Activated CD8-positive, alpha-beta memory T cell treated with anti-CD3 and anti-CD28 coated beads, Interleukin-2, amount 50 U/mL, for 1 hour (primary cell): ENCODE data around the gene VPS35.
"Not testable (repeated sequence)": the region's sequence is repeated elsewhere in the genome, so short reads cannot be mapped to it uniquely, and the experiment has no call there.

Experiments used
- DNase-seq: peaks from one replicate; pipeline ENCODE4 v3.0.0-alpha.2; 2020; ENCODE audit errors: extremely low read depth

The VPS35 gene

DNA sequence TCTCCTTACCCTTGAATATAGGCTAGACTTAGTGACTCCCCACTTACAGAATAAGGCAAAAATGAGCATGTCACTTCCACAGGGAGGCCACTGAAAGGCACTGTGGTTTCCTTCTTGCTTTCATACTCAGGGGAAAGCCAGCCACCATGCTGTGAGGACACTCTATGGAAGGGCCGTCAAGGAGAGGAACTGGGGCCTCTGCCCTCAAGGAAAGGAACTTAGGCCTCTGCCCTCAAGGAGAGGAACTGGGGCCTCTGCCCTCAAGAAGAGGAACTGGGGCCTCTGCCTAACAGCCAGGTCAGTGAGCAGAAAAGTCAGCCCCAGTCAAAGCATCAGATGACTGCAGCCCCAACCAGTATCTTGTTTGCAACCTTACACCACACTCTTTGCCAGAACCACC lies 30.1 kb downstream of the VPS35 start:
- no peak for DNase-seq

DNA sequence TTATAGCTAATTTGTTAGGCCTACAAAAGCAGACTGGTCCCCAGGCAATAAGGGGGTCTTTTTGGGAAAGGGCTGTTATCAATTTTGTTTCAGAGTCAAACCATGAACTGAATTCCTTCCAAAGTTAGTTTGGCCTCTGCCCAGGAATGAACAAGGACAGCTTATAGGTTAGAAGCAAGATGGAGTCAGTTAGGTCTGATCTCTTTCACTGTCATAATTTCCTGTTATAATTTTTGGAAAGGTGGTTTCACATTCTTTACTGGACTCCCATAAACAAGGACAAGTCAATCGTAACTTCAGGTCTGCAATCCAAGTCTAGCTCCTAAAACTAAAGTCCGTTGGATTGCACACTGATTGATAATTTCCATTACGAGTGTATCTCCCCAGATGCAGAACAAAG lies 37.7 kb downstream of the VPS35 start:
- DNase-seq: no peak

DNA sequence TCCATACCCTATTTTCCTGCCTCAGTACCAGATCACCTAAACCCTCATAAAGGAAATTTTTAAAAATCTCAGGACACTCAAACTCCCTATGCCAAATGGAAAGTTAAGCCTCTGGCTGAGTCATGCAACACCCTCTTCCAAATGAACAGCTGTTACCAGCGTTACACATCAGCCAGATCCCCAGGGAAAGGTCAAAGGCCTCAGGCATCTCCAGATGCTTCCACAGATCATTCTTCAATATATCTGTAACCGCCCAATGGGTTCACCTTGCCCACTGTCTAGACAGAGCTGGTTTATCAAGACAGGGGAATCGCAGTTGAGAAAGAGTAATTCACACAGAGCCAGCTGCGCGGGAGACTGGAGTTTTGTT lies 38.7 kb downstream of the VPS35 start:
- no peak for DNase-seq

DNA sequence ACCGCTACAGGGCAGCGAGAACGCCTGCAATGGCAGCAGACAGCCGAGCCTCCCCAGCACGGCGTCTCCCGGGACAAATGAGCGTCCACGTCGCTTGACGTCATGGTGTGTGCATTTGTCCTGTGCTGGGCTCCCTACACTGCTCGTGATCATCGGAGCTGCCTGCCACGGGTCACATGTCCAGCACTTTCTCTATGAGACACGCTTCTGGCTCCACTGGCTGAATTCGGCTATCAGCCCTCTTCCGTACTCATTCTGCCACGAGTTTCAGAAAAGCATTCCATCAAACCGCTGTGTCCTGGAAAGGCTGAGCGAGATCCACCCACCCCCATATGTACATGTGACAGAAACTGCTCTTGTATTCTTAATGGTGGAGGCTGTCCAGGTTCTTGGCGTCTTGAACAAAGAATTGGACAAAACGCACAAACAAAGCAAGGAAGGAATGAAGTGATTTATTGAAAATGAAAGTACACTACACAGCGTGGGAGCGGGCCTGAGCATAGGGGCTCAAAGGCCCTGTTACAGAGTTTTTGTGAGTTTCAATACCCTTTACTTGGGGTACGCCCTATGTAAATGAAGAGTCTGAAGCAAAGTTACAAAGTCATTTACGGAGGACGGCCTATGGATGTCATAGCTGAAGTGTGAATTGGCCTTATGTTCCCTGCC lies 39.3 kb downstream of the VPS35 start:
- DNase-seq: no peak

DNA sequence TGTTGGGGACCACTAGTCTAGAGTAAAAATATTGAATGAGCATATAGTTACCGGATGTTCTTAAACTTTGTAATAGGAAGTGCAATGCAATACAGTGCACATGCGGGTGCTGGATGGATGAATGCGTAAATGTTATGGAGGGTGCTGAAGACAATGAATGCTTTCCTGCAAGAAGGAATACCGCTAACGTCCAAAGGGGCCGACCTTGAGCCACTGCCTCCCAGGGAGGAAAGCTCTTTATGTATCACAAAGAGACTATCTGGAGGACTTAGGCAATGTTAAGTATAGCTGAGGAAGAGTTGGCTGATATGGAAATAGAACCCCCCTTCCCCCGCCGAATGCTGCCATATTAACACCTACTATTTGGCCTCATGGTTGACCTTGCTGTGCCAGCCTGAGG lies 40.3 kb downstream of the VPS35 start:
- DNase-seq: no peak

DNA sequence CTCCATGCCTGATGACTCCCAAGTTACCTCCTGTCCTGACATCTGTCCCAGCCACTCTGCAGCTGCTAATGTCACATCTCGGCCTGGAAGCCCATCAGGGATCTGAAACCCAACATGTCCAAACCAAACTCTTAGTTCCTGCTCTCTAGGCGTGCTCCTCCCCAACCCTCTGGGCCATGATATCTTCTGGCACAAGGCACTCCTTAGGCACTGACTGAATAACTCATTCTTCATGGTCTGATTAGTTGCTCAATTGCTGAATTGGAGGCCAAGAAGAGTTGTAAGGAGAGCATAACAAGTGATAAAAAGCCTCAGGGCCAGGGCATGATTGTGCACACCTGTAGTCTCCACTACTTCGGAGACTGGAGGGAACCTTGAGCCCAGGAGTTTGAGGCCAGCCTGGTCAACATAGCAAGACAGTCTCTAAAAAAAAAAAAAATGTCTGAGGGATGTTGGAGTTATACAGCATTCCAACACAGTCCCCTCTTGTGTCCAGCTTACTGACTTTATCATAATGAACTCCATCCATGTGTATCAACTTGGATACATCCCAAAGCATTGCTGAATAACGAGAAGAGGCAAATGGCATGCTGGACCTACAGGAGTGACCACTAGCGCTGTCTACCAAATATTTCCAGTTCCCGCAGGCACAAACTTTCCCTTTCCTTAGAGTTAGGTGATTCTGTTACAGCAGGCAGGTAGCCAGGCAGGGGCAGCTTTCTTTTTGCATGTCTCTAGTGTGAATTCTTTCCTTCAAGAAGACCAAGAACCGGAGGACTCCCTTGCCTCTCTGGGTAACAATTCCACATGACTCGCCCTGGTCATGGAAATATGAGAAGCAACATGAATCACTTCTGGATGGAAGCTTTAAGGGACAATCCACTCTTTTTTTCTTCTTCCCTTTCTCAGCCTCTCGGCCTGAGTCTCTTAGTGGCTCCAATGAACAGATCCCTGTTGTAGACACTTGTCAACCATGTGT lies 49.7 kb downstream of the VPS35 start:
- no peak for DNase-seq

DNA sequence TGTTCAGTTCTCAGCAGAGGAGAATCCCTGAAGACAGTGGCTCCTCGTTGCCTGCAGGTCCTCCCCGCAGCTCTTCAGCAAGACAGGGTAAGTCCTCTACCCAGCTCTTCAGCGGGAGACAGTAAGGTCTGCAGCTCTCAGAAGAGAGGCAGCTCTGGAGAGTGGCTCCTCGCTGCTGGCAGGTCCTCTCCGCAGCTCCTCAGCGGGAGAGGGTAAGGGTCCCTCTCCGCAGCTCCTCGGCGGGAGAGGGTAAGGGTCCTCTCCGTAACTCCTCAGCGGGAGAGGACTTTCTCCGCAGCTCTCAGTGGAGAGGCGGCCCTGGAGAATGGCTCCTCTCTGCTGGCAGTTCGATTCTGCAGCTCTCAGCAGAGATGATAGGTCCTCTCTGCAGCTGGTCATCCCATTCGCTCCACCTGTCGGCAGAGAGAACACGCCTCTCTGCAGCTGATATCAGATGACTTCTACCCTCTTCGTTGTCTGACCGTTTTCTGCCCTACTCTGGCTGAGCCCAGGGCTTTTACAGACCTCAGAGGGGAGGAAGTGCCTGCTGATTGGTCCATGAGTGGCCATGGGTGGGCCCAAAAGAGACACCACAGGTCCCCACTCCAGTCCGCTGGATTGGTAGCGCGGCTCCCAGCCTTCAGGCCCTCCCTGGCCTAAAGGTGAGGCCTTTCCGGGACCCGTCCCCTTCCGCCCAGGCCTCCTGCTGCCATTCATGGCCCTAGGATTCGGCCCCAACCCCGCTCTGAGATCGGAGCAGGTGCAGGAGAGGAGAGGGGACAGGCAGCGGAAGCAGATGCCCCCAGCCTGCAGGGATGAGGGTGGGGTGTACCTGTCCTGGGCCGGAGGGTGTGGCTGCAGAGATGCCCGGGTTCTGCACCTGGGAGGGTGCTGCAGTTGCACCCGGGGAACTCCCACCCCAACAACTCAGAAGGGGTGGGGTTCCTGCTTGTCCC lies 55.9 kb downstream of the VPS35 start:
- no peak for DNase-seq

DNA sequence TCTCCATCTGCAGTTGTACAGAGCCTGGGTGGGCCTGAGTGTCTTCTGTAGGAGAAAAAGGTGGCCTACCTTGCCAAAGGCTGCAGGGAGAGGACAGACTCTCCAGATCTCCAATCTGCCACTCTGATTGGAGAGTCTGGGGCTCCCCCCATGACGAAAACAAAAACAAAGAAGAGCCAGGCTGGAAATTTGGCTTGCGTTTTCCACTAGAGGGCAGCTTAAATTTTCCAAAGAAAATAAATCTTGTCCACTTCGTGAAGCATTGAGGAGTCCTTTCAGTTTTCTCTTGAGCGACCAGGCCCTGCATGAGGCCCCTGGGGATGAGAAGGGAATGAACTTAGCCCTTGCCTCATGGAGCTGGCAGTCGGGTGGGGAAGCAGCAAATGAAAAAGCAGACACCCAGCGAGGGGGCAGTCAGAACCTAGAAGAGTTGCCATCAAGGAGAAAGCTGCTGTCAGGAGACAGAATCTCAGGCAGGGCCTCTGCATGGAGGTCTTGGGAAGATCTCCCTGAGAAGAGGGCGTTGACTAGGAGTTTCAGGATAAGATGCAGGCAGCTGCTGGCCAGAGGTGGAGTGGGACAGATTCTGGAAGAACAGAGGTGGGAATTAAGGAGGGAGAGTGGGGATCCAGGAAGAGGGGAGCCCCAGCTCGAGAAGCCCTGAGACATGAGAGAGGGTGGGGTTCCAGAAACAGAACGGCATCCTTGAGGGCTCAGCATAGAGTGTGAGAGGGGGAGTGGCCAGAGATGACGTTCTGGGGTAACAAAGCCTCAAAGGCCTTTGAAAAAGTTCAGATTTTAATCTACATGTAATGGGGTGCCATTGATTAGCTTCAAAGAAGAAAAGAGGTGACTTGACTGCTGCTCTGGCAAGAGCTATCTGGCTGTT lies 59.4 kb downstream of the VPS35 start:
- DNase-seq: no peak

DNA sequence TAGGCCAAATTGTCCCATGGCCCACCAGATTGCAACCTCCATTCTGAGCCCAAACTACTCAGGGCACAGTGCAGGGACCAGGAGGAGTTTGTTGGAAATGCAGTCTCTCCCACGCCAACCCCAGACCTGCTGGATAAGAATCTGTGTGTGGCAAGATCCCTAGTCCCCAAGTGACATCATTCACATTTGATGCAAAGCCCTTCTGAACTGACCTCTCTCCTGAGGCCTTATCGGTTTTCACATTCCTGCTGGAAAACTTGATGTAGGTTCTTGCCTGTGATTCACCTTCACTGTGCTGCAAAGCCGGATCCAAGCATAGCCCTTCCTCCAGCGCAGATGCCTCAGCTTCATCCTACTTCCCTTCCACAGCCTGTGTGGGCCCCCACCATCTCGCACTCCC lies 61.2 kb downstream of the VPS35 start:
- no peak for DNase-seq

DNA sequence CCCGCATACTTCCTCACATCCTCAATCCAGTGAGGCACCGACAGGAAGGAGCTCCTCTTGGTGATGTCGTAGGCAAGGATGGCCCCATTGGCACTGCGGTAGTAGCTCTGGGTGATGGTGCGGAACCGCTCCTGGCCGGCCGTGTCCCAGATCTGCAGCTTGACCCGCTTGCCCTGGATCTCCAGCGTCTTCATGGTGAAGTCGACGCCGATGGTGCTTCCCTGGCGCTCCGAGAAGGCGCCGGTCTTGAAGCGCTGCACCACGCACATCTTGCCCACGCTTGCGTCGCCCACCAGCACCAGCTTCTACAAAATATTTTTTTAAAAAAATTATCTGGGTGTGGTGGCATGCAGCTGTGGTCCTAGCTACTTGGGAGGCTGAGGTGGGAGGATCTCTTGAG lies 62.3 kb downstream of the VPS35 start:
- DNase-seq: not testable (repeated sequence)

DNA sequence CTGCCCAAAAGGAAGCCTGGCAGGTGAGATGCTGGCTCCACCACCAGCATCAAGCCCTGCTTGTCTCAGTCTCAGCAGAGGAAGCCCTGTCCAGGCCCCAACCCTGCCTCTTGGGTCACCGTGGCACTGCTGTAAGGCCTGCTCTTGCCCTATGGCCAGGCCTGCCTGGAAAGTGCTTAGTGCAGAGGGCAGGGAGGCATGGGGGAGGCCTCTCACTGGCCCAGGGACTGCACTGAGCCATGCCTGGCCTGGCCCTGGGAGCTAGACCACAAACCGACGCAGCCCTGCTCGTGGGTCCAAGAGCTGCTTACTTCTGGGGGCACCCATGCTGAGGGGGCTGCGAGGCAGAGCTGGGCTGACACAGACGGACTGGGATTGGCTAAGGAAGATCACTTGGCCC lies 64.1 kb downstream of the VPS35 start:
- not testable (repeated sequence) for DNase-seq

DNA sequence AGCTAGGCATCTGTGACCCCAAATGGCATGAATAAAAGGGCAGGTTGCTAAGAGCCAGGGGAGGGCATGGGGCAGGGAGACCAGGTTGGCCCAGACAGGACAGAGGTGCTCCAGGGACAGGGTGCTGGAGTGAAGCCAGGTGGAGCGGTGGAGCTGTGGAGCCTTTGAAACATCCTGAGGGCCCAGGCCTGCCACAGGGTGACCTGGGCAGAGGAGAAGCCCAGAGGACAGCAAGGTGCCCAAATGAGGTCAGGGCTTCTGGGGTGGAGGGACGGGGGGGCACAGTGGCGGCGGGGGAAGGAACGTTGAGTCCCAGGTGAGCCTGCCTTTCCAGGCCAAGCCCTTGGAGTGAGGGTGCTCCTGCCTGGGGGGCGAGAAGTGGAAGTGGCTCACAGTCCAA lies 65.3 kb downstream of the VPS35 start:
- DNase-seq: not testable (repeated sequence)

DNA sequence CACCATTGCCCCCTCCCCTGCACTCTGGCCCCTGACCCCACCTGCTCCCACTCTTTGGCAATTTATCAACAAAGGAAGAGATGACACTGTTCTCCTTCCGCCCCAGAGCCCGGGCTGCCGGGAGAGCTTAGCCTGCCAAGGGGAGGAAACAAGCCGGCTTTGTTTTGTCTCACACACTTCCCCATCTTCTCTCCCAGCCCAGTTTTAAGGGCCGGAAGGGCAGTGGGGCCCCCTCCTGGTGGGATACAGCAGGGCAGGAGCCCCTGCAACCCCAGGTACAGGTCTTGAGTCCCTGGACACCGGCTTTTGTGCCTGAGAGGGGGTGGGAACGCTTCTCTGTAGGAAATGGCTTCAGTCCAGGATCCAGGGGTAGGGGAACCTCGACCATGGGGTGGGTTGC lies 65.7 kb downstream of the VPS35 start:
- DNase-seq: not testable (repeated sequence)

DNA sequence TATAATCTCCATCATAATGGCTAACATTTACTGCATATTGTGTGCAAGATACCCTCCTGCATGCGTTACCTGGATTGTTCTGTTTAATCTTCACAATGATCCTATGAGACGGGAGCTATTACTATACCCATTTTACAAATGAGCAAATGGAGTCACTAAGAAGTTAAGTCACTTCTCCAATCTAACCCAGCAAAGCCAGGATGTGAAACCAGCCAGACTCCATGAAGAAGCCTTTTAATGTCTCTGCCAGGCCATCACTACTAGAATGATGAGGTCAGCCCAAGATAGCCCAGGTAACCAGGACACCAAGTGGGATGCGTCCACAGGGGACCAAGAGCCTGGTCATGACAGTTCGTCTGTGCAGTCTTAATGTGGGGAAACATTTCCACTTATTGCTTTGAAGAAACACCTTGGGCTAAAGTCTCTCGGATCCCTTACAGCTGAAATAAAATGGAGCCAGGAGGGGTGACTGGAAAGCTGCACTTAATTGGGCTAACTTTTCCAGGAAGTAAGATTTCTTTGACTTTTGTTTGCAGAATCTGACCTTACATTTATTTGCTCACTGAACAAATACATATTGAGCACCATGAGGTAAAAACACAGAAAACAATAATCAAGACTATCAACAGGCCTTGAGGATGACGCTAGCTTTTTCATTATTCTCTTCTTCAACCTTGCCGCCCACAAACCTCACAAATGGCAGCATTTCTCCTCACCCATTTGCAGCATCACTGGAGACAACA lies 66.9 kb downstream of the VPS35 start:
- no peak for DNase-seq

DNA sequence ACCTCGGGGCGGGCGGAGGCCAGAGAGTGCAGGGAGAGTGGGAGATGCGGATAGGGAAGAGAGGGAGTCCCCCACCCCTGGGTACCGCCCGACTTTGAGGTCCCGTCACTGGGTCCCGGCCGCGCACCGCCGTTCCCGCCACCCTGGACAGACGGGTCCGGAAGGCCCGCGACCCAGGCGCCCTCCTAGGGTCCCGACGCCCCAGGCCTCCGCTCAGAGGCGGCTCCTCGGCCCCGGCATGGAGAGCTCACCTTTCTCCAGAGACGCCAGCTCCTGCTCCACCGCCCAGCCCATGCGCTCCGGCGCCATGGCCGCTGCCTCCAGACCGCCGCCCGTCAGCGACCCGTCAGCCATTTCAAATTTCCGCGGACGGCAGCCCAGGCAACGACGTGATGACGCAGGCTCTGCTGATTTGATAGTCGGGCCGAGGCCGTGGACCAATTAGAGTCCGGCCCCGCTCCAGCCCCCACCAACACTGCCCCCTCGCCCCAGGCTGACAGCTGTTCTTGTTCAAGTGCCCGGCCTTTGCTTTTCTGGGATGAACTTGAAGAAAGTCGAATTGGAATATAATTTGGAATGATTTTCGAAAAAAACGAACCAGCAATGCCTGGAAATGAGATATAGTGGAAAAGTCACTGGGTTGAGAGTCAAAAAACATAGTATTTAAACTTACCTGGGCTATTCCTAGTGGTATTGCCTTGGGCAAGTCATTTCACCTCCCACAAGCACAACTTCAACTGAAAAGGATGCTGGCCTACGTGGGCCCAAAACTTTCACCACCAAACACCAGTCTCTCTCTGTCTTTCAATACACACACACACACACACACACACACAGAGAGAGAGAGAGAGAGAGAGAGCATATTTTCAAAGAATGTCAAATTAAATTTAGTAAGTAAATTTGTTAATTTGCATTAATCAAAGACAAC lies 67.7 kb downstream of the VPS35 start, which contains the start of gene SHCBP1:
SHCBP1 (minus strand) TSS at position 374 of the 928 bp plus-strand sequence; CDS start at position 354, 20 bp downstream.
- DNase-seq: no peak

DNA sequence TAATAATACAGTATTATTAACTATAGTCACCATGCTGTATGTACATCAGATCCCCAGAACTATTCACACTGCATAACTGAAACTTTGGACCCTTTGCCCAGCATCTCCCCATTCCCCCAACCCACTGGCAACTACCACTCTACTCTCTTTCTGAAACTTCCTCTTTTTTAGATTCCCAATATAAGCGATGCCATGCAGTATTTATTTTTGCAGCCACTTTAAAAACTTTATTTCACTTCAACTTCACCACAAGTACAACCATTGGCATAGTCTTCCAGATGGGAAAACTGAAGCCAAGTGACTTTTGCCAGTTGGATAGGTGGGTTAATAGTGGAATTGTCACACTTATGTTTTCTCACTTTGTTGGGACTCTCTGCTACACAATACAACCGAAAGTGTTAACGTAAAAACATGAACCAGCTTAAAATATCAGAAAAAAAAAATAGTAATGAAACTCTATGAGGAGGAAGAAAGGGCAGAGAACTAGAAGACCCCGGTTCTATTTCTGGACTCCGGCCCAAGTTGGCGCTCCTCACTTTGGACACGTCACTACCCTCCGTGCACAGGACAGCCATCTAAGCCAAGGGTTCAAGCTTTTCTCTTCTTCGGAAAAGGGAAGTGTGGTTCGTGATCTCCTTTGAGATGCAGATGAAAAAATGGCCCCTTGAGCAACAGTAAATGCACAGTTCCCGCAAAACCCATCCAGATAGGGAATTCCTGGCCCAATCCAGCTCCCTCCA lies 68.5 kb downstream of the VPS35 start:
- DNase-seq: no peak

DNA sequence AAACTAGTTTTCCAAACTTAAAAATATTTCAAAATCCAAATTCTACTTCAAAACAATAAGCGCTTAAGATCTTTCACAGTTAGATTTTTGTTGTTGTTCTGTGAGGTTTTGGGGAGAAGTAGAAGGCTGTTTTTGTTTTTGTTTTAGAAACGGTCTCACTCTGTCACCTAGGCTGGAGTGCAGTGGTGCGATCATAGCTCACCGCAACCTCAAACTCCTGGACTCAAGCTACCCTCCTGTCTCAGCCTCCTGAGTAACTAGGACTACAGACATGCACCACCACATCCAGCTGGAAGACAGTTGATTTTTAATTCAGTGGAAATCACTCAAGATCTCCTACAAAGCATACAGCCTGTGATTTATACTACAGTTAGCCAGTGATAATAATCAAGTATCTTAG lies 70.5 kb downstream of the VPS35 start:
- DNase-seq: no peak

DNA sequence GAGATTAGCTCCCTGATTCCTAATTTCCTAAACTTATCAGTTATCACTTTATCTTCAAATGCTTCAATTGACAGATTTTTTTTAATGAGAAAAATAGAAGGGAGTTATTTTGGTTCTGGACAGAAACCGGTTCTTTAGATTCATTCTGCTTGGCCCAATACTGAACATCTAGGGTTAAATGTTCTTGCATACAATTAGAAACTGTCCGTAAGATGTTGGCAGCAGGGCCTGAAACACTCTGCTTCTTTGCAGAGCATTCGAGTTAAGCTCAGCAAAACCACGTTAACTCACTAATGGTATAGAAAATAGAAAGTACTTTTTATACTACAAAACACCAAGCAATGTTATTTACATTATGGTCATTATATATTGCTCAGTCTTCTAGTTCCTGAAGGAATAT lies 75.0 kb downstream of the VPS35 start:
- no peak for DNase-seq
